NCI-H1417 treated with DMSO at 0.1 percent for 48 hours (cell line): ENCODE data around the gene KDF1.

Experiments used
- DNase-seq: peaks from one replicate; lab custom pipeline; 2025; lab: John Stamatoyannopoulos, UW

KDF1 gene, protein sequence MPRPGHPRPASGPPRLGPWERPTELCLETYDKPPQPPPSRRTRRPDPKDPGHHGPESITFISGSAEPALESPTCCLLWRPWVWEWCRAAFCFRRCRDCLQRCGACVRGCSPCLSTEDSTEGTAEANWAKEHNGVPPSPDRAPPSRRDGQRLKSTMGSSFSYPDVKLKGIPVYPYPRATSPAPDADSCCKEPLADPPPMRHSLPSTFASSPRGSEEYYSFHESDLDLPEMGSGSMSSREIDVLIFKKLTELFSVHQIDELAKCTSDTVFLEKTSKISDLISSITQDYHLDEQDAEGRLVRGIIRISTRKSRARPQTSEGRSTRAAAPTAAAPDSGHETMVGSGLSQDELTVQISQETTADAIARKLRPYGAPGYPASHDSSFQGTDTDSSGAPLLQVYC

DNA sequence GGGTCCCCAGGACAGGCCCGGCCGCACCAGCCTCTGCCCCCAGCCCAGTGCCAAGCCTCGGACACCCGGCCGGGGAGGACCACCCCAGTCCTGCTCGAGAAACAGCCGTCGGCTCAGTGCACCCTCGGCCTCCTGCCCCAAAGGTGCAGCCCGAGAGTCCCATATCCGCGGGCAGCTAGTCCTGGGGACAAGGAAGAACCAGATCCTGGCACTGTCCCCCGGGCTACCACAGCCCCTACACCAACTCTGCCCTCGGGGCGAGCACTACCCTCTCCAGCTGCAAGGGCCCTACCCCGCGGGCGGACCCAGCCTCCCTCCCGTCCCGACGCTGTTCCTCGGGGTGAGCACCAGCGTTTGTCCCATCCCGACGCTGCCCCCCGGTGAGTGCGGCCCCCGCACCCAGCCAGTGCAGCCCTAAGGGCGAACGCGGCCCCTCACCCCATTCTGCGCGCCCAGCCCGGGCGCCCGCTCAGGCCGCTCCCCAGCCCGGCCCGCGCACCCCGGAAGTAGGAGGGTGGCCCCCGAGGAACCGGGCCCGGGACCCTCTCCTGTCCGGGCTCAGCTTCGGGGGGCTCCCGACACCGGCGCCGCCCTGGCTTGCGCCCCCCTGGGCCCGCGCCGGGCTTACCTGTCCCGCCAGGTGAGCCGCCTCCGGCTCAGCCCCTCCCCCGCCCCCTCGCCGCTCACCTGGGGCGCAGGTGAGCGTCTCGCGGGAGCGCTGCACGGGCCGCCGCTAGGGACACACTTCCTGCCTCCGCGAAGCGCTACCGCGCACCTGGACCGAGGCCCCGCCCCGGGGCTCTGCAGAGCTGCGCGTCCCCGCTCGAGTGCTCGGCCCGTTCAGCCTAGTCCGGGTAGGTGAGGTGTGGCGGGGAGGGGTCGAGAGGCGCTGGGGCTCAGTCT is at the start of gene KDF1:
Gene KDF1 (minus strand): TSS at position 747 of the 903 bp plus-strand sequence. CDS start 8,088 bp downstream, outside the sequence.
- DNase-seq: no peak

DNA sequence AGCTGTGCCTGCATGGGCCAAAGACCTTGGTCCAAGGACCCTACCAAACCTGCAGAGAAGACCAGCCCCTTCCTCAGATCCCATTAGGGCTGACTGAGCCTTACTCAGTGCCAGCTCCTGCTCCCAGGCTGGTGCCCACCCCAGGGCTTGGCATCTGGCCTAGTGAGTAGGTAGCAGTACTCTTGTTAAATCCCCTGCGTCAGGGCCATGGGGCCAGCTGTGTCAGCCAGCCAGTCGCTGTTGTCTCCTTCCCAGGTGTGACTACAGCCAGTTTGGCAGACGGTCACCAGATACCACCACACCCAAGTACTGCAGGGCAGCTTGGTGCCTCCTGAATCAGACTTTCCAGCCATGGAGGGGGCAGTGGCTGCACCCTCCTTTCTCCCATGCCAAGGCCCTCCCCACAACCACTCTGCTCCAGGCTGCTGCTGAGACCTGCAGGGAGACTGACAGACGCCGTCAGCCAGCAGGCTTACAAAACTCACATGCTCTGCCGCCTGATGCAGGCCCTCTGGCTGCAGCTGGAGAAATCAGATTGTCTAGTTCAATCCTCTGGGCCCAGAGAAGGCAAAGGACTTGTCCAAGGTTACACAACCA is 49.4 kb upstream of the KDF1 start:
- no peak for DNase-seq

DNA sequence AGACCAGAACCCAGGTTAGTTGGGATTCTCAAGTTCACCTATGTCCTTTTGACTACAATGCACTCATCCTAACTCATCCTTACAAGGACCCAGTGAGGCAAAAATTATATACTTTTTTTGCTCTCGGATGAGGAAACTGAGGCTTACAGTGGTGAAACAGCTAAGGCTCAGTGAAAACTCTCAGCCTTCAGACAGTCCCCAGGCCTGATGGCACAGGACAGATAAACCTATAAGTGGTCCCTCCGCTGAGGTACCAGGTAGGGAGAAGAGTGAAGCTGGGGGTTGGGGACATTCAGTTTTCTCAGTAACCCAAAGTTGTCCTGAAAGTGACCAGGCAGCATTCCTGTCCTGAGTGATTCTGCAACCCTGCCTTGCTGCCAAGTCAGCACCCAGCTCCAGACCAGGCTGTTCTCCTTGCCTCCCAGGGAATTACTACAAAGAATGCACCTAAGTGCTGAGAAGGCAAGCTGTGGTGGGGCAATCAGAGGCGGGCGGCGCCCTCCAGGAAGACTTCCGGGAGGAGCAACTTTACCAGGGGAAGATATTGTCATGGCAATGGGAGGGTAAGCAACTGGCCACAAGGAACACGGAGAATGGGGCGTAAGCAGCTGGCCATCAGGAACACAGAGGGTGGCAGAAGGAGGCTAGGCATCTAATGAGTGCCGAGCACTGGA is 47.8 kb upstream of the KDF1 start:
- no peak for DNase-seq

DNA sequence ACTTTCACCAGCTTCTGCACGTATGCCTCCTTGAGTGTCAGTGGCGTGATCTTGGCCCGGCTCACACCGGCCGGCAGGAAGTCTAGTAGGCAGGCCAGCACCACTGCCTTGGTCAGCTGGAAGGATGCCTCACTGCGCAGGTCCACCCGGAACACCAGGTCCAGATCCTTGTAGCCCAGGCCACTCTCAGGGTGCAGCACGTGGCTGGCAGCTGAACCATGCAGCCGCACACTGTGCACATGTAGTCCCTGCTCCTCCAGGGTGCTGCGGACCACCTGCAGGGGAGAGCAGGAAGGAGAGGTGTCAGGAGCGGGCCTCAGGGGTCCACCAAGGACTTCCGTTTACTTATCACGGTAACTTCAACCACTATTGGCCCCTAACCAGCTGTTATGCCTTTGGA is 46.4 kb upstream of the KDF1 start:
- DNase-seq: no peak

DNA sequence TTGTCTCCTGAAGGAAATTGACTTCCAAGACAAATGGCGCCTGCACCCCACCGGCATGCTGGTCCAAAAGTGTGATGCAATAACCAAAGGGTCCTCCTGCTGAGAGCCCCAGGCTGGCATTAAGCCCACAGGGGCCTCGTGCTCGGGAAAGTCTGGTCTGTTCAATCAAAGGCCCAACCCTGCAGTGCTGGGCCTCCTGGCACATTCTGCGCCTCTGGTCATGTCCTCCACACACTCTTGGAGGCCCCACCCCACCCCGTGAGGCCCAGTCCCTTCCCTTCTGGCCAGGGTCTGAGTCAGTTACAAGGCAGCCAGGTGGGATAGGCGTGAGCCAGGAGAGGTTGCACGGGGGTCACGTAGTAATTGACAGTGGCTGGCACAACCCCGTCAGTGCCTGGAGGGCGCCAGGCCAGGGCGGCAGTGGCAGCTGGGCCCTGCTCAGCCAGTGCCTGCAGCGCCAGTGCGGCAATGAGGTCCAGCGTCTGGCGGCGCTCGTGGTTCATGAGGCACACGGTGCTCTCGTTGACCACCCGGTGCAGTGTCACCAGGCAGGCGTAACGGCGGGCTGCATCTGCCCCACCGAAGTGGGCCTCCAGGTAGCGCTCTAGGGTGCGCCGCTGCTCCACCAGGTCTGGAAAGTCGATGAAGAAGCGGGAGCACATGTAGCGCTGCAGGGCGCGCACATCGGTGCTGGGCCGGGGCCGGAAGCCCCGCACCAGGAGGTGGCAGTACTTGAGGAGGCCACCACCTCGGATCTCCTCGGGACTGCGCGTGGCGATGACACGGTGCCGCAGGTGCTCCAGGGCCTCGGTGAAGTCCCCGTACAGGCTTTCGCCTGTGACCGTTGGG is 45.6 kb upstream of the KDF1 start:
- no peak for DNase-seq

DNA sequence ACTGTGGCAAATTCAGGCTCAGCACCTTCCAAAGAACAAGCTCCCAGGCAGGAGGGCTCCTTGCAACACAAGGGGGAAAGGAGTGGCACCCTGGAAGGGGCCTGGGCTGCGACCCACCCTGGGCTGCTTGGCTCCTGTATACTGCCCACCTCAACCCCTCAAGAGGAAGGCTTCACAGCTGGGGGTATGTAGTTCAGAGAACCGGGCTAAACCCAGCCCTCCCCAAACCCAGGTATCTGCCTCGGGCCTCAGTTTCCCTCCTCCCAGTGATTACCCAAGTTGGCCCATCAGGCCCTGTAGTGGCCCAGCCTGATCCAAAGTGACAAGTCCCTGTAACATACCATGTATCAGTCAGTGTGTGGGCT is 44.9 kb upstream of the KDF1 start:
- DNase-seq: no peak

DNA sequence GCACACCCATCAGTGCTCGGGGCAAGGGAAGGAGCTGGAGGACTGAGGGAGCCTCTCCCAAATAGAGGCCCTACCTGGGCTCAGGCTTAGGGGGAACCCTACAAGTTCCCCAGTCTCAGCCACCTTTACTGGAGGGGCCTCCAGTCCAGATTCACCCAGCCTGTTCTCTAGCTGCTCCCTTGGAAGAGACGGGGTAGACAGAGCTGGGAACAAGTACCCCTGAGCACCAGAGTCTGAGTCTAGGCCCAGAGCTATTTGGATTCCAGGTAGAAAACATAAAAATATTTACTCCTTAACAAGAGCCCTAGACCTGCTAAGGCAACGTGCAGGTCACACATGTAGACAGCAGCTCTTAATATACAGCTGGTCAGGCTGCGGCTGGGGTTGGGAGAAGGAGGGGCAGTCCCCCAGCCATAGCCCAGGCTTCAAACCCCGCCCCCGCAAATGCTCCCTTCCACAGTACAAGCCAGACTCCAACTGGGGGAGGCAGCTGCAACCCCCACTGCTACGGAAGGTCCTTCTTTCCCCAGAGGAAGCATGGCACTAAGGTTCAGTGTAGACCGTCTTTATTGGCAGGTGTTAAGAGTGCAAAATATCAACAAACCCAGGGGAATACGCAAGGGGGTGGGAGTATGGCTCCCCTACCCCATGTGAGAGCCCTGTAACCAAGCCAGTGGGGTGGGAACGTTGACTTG is 44.4 kb upstream of the KDF1 start:
- no peak for DNase-seq

DNA sequence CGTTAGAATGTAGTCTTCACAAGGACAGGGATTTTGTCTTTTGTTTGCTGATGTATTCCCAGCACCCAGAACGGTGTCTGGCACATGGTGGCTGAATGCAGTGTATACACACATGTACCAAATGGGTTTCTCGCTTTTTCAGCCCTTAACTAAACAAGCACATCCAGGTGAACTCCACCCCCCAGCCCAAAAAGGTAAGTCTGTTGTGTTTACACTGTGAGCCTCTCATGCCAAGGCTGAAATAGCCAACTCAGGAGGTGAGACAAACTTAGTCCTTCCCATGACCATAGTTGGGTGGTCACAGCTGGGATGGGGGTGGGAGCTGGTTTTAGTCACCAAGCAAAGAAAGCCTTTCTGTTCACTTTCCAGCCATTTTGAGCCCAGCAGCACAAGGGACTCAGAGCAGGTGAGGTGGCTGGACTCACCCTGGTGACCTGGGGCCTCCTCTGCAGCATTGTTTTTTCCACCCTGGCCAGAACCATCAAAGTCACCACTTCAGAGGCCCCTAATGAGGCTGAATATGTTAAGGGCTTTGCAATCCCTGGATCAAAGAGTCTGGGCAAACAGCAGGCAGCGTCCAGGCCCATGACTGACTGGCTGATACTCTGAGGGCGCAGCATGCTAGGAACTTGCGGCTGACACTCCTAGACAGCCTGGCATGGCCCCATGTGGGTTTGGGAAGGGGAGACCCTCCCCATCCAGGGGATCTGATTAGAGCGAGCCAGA is 43.6 kb upstream of the KDF1 start:
- DNase-seq: no peak

DNA sequence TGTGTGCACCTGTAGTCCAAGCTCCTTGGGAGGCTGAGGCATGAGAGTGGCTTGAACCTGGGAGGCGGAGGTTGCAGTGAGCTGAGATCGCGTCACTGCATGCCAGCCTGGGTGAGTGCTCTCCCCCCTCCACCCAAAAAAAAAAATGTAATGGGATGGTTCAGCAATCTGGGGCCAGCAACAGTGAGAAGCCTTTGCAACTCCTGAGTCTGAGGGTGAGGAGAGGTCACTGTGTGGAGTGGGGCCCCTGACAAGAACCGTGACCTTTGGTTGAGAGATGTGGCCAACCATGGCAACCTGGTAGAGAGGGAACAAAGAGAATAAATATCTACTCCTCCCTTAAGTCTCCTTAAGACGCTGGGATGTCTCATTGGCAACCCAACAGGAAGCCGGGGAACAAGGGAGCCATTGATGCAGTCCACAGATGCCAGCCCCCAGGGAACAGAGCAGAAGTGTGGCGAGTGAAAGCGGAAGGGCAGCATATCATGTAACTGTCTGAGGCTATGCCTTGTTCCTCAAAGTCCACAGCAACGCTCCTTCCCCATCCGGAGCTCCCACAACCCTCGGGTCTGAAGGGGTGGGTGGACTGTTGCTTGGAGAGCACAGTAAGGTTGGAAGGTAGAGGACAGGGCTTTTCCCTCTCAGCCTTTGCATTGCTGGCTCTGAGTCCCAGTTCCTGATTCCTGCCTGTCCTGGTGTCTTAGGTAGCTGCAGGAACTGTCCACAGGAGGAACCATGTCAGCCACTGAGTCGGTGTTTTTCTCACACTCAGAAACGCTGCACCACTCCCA is 41.5 kb upstream of the KDF1 start:
- DNase-seq: no peak

DNA sequence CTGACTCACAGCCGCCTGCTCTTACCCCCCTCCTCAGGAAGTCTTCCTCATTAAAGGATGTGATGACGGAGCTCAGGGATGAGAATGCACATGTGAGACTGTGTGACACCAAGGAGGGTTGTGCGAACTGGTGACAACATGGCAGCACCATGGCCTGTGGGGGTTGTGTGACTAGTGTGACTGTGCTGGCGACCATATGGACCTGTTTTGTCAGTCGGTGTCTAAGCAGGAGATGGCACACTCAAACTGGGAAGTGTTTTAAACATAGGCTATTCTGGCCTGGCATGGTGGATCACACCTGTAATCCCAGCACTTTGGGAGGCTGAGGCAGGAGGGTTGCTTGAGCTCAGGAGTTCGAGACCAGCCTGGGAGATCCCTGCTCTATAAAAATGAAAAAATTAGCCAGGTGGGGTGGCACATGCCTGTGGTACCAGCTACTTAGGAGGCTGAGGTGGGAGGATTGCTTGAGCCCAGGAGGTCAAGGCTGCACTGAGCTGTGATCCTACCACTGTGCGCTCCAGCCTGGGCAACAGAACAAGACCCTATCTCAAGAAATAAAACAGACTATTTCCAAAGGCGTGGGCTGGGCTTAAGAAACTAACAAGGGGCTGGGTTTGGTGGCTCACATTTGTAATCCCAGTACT is 40.7 kb upstream of the KDF1 start:
- DNase-seq: no peak

DNA sequence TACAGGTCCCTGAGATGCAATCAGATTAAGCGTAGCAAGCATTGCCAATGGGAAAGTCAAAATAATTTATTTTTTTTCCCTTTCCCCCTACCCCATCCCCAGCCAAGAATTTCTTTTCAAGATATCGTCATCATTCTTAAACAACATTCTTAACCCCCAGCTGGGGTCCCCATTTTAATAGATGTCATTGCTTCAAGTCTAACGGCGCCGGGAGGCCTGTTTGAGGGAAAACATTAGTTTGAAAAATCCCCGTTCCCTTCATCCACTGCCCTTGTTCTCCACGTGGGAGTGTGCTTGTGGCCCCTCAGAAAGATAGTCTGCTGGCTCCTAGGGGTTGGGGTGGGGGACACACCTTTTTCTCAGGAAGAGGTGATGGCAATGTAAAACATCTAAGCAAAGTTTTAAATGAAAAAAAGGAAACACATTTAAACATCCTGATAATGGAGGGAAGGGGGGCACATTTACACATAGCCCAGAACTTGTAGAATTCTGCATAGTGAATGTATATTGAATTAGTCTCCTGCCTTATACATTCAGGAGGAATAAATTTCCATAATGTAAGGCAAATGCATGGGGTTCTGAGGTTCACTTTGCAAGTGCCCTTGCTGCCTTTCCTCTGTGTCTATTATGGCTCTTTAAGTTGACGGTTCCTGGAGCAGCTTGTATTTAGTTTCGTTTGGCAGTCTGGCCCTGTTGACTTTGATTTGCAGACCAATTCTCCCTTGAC is 40.0 kb upstream of the KDF1 start:
- DNase-seq: no peak

DNA sequence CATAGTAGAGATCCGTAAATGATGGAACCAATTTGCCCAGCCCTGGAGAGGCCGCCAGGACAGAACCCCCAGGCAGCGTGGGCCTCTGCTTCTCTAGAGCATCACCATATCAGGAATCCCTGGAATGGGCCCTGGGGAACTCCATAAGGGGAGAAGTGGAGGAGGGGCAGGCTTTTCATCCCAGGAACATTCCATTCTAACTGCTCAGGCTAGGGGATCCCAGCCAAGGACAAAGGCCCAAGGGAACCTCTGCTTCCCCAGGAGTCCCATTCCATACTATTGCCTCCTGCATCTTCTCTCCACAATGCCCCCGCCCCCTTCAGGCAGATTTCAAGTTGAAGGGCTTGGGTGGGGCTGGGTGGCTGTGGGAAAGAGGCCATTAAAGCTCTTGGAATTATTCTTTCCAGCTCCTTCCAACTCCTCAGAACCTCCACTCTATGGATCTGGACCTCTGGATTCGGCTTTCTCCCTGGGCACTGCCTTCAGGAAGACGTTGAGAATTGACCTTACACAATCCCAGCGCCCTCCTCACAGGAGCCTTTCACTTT is 39.2 kb upstream of the KDF1 start:
- no peak for DNase-seq

DNA sequence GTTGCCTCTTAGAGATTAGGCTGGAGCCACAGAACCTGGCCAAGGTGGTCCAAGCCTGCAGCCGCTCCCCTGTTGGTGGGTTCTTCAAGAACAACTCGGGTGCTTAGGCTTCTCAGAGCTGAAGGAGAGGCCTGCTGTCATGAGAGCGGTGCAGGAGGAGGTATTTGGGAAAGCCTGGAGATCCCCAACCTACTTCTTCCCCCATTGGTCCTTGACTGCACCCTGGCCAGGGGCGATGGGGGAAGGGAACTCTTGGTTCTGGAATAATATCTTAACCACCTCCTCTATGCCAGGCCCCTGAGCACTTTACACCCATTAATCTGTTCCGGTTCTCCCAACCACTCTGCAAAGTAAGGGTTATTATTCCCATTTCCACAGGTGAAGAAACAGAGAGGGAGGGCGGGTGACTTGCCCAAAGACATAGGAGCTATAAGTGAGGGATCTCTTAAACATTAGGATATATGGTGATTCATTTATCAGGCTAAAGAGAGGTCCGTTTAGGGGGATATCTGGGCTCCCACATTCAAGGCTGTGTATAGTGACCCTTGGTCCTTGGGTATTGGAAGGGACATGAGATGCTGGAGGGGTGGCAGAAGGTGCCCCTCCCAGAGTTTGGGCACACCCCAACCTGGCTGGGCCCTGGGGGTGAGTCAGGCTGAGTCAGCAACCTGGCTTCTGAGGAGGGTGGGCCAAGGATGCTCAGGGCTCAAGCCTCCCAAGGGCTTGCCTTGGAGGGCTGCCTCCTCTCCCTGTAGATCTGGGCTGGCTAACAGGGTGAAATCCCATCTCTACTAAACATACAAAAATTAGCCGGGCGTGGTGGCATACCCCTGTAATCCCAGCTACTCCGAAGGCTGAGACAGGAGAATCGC is 38.4 kb upstream of the KDF1 start:
- no peak for DNase-seq

DNA sequence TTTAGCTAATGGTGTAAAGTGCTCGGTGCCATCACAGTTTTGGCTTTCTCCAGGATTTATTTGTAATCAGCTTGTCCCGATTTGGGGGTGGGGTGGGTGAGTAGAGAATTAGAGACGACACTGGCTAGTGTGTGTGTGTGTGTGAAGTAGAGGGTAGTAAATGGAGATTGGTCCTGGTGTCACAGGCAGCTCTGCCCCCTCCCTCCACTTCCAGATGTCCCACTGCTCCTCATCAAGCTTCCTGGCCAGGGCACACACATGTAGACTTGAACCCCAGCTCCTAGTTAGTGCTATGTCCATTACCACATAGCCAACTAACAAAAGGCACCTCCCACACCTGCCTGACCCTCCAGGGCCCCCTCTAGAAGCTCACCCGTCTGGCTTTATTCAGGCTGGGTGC is 36.4 kb upstream of the KDF1 start:
- no peak for DNase-seq

DNA sequence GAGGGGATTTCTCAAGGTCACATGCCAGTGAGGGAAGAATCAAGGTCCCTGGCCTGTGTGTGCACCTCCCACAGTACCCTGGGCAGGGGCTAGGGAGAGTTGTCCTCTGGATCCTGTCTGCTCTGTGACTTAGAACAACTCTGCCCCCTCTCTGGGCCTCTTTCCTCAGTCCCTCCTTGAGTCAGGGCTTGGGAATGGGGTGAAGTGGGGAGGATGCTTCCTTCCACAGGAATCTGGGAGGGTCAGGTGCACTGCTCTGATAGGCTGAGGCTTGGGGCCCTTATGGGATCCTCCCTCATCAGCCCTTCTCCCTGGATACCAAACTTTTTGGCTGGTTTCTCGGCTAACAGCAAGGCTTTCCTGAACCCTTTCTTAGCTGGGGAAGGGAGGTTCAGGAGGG is 35.8 kb upstream of the KDF1 start:
- DNase-seq: no peak

DNA sequence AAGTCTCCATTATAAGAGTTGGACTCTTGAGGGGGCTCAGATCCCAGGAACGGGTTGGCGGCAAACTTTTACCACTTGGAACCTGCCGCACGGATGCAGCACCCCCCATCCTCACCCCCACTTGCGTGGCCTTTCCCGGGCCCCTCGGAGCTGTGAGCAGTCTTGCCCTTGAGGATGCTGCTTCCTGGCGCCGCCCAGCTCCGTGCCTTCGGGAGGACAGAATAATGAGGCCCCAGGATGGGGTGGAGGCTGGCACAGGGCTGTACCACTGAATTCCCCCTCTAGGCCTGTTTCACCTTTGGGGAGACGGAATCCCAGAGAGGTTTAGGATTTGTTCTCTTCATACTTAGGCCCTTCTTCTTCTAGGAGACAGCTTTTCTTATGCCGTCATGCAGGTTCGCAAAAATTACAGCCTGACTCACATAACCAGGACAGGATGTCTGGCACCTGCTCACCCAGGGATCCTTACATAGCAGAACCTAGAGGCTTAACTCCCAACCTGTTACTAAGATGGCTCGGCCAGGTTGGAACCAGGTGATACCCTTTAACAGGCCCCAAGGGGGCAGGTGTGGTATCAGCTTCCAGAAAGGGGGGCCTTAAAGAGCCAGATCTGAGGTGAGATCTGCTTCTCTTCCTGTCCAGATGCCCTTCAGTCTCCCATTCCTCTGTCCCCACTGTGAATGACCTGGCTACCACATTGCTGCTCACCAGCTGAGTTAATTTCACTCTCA is 34.7 kb upstream of the KDF1 start:
- no peak for DNase-seq
